ENCODE data around the gene PCED1B. TPM values are rescaled to one million over a fixed set of nuclear protein-coding genes. Genes with fewer than 3 reads are reported as not detected.
"Not testable (repeated sequence)": the region's sequence is repeated elsewhere in the genome, so short reads cannot be mapped to it uniquely, and the experiment has no call there.

The PCED1B gene
- total and polyA plus RNA-seq, 4 experiments from 2014 or later: 44.3 to 74.6 (median 47.8) TPM

DNA sequence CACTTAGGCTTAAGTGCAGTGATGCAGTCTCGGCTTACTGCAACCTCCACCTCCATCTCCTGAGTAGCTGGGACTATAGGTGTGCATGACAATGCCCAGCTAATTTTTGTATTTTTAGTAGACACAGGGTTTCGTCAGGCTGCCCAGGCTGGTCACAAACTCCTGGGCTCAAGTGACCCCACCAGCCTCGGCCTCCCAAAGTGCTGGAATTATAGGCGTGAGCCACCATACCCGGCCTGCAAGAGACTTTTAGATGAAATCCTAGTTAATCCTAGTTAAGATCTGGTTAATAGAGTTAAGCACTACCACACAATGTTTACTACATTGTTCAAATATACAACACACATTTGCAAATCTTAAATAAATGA lies 196.8 kb downstream of the PCED1B start:
- Mint-ChIP-seq H3K27me3 (no peaks in the 10 kb centered on the region), H3K36me3 (peaks cover 0 to 3% of the 10 kb centered on the region in 2 donors), H3K4me3 (peak overlapping the region; percentile 51 to 87 (median 74)), H3K9me3 (no peaks in the 10 kb centered on the region), H3K4me1 (peaks cover 33 to 61% (median 55%) of the 10 kb centered on the region in 4 donors), H3K27ac (peak overlapping the region; percentile 85 to 98 (median 92))
- intact Hi-C loops (cut with micrococcal nuclease): loop anchor here (1.0 to 5.0 kb wide), 2 partner anchors 39 to 60 kb away; no protein-coding TSS in a partner anchor
- Histone ChIP-seq H3K27ac (ENCODE audit: low read depth, low read length) (peak overlapping the region; percentile 55), H3K4me3 (ENCODE audit: low read length in 2 of 2) (peak overlapping the region in 1 of 2 donors; percentile 19), H3K9me3 (ENCODE audit: control insufficient read depth in 1 of 2, low read length in 2 of 2) (no peaks in the 10 kb centered on the region), H3K27me3 (ENCODE audit: insufficient read depth, low read length) (no peaks in the 10 kb centered on the region), H3K36me3 (ENCODE audit: insufficient read depth, low read length) (no peaks in the 10 kb centered on the region), H3K4me1 (ENCODE audit: insufficient read depth, low read length) (peaks cover 46% of the 10 kb centered on the region)
- ChIA-PET POLR2A (ENCODE audit: partially characterized antibody) (interaction anchor here (0.7 to 3.6 kb wide), 25 partner anchors 8 to 244 kb away, joined by 3 to 122 read pairs (median 6); partner anchors contain the start of genes AMIGO2 and PCED1B), CTCF (ENCODE audit: partially characterized antibody) (interaction anchor here (0.7 to 2.6 kb wide), 13 partner anchors 16 to 1151 kb away, joined by 3 to 19 read pairs (median 5); no protein-coding TSS in a partner anchor)
- no peak for DNase-seq

GRCh38 chr12:47276621-47277309 lies 197.3 kb downstream of the PCED1B start:
- peak; percentile 75 to 85 (median 81) for DNase-seq
- H3K4me1 ChIP-seq (ENCODE audit: insufficient read depth, low read length): peaks cover 44% of the 10 kb centered on the region
- H3K27ac ChIP-seq (ENCODE audit: low read depth, low read length): peak overlapping the region; percentile 55
- CTCF ChIA-PET (ENCODE audit: partially characterized antibody): interaction anchor here (0.6 to 2.6 kb wide), 14 partner anchors 16 to 689 kb away, joined by 3 to 19 read pairs (median 5); no protein-coding TSS in a partner anchor
- H3K27me3 ChIP-seq (ENCODE audit: insufficient read depth, low read length): no peaks in the 10 kb centered on the region
- H3K36me3 ChIP-seq (ENCODE audit: insufficient read depth, low read length): no peaks in the 10 kb centered on the region
- Mint-ChIP-seq H3K27me3 (no peaks in the 10 kb centered on the region), H3K36me3 (peaks cover 0 to 3% of the 10 kb centered on the region in 2 donors), H3K4me1 (peaks cover 32 to 59% (median 53%) of the 10 kb centered on the region in 4 donors), H3K4me3 (peak overlapping the region; percentile 51 to 87 (median 74)), H3K9me3 (no peaks in the 10 kb centered on the region), H3K27ac (peak overlapping the region; percentile 85 to 98 (median 92))
- no peaks in the 10 kb centered on the region for H3K9me3 ChIP-seq (ENCODE audit: control insufficient read depth in 1 of 2, low read length in 2 of 2)
- intact Hi-C loops (cut with micrococcal nuclease): loop anchor here (1.0 to 5.0 kb wide), 3 partner anchors 31 to 60 kb away; no protein-coding TSS in a partner anchor
- H3K4me3 ChIP-seq (ENCODE audit: low read length in 2 of 2): peak overlapping the region in 1 of 2 donors; percentile 19
- POLR2A ChIA-PET (ENCODE audit: partially characterized antibody): interaction anchor here (0.7 to 3.6 kb wide), 25 partner anchors 9 to 244 kb away, joined by 3 to 122 read pairs (median 6); partner anchors contain the start of genes AMIGO2 and PCED1B

- DNase-seq: no peak
- peaks cover 44% of the 10 kb centered on the region for H3K4me1 ChIP-seq (ENCODE audit: insufficient read depth, low read length)
- H3K27me3 Mint-ChIP-seq: no peaks in the 10 kb centered on the region
Observed at GRCh38 chr12:47277972-47278448, 198.6 kb downstream of the PCED1B start.

DNA sequence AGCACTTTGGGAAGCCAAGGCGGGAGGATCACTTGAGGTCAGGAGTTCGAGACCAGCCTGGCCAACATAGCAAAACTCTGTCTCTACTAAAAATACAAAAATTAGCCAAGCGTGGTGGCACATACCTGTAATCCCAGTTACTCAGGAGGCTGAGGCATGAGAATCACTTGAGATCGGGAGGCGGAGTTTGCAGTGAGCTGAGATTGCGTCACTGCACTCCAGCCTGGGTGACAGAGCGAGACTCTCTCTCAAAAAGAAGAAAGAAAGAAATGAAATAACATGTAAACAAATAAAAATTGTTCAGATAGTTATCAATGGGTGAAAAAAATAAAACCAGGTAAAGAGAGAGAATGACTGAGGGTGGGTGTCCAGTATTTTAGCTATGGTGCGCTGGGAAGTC lies 200.3 kb downstream of the PCED1B start:
- peaks cover 40% of the 10 kb centered on the region for H3K4me1 ChIP-seq (ENCODE audit: insufficient read depth, low read length)
- CTCF ChIA-PET (ENCODE audit: partially characterized antibody); H3K36me3 Mint-ChIP-seq; H3K27ac ChIP-seq (ENCODE audit: low read depth, low read length); H3K27me3 Mint-ChIP-seq; DNase-seq; H3K9me3 ChIP-seq (ENCODE audit: control insufficient read depth in 1 of 2, low read length in 2 of 2); H3K9me3 Mint-ChIP-seq; H3K36me3 ChIP-seq (ENCODE audit: insufficient read depth, low read length); H3K4me3 ChIP-seq (ENCODE audit: low read length in 2 of 2); H3K4me3 Mint-ChIP-seq; H3K27me3 ChIP-seq (ENCODE audit: insufficient read depth, low read length): not testable (repeated sequence)
- intact Hi-C loops (cut with micrococcal nuclease): loop anchor here (5.0 kb wide), 1 partner anchor 42 kb away; no protein-coding TSS in a partner anchor
- POLR2A ChIA-PET (ENCODE audit: partially characterized antibody): interaction anchor here (0.8 to 1.6 kb wide), 2 partner anchors 60 to 62 kb away, joined by 3 to 4 read pairs; no protein-coding TSS in a partner anchor
- Mint-ChIP-seq H3K27ac (peak overlapping the region in 1 of 7 donors; percentile 75), H3K4me1 (peaks cover 25 to 44% (median 36%) of the 10 kb centered on the region in 4 donors)

More at GRCh38 chr12:47277972-47278448, 198.6 kb downstream of the PCED1B start:
- intact Hi-C loops (cut with micrococcal nuclease): loop anchor here (1.0 to 5.0 kb wide), 2 partner anchors 29 to 41 kb away; no protein-coding TSS in a partner anchor
- Histone ChIP-seq H3K27ac (ENCODE audit: low read depth, low read length) (peak overlapping the region; percentile 55), H3K27me3 (ENCODE audit: insufficient read depth, low read length) (no peaks in the 10 kb centered on the region), H3K36me3 (ENCODE audit: insufficient read depth, low read length) (no peaks in the 10 kb centered on the region), H3K9me3 (ENCODE audit: control insufficient read depth in 1 of 2, low read length in 2 of 2) (no peaks in the 10 kb centered on the region), H3K4me3 (ENCODE audit: low read length in 2 of 2) (no peak overlapping the region)
- H3K9me3 Mint-ChIP-seq: peaks cover 0 to 2% (median 0%) of the 10 kb centered on the region in 8 donors
- peak overlapping the region in 4 of 8 donors; percentile 6 to 76 (median 56) for H3K4me3 Mint-ChIP-seq
- peaks cover 0 to 3% of the 10 kb centered on the region in 2 donors for H3K36me3 Mint-ChIP-seq
- H3K27ac Mint-ChIP-seq: peak overlapping the region; percentile 81 to 98 (median 89)
- CTCF ChIA-PET (ENCODE audit: partially characterized antibody): interaction anchor here (1.0 to 2.6 kb wide), 5 partner anchors 29 to 208 kb away, joined by 3 to 19 read pairs (median 6); no protein-coding TSS in a partner anchor
- peaks cover 29 to 60% (median 47%) of the 10 kb centered on the region in 4 donors for H3K4me1 Mint-ChIP-seq
- POLR2A ChIA-PET (ENCODE audit: partially characterized antibody): interaction anchor here (0.5 to 3.6 kb wide), 8 partner anchors 17 to 922 kb away, joined by 3 to 122 read pairs (median 12); no protein-coding TSS in a partner anchor

- CTCF ChIA-PET (ENCODE audit: partially characterized antibody): interaction anchor here (0.6 to 1.1 kb wide), 4 partner anchors 8 to 249 kb away, joined by 3 to 5 read pairs (median 4); no protein-coding TSS in a partner anchor
- H3K27me3 ChIP-seq (ENCODE audit: insufficient read depth, low read length): no peaks in the 10 kb centered on the region
- intact Hi-C loops (cut with micrococcal nuclease): no loop called here
Observed at GRCh38 chr12:47280543-47281300, 201.3 kb downstream of the PCED1B start.

GRCh38 chr12:47281667-47282171 lies 202.3 kb downstream of the PCED1B start:
- H3K4me1 ChIP-seq (ENCODE audit: insufficient read depth, low read length): peaks cover 20% of the 10 kb centered on the region
- ChIA-PET CTCF (ENCODE audit: partially characterized antibody) (interaction anchor here (0.5 to 1.6 kb wide), 5 partner anchors 9 to 116 kb away, joined by 3 to 5 read pairs (median 3); no protein-coding TSS in a partner anchor), POLR2A (ENCODE audit: partially characterized antibody) (interaction anchor here (0.9 to 1.6 kb wide), 2 partner anchors 64 to 1553 kb away, joined by 3 to 4 read pairs; no protein-coding TSS in a partner anchor)
- H3K4me3 ChIP-seq (ENCODE audit: low read length in 2 of 2): no peak overlapping the region
- intact Hi-C loops (cut with micrococcal nuclease): no loop called here
- no peaks in the 10 kb centered on the region for H3K9me3 ChIP-seq (ENCODE audit: control insufficient read depth in 1 of 2, low read length in 2 of 2)
- H3K27me3 ChIP-seq (ENCODE audit: insufficient read depth, low read length): no peaks in the 10 kb centered on the region
- DNase-seq: no peak
- no peak overlapping the region for H3K27ac ChIP-seq (ENCODE audit: low read depth, low read length)
- no peaks in the 10 kb centered on the region for H3K36me3 ChIP-seq (ENCODE audit: insufficient read depth, low read length)
- Mint-ChIP-seq H3K27me3 (no peaks in the 10 kb centered on the region), H3K36me3 (no peaks in the 10 kb centered on the region), H3K9me3 (peaks cover 0 to 3% (median 0%) of the 10 kb centered on the region in 8 donors), H3K27ac (no peak overlapping the region), H3K4me3 (no peak overlapping the region), H3K4me1 (peaks cover 13 to 24% (median 20%) of the 10 kb centered on the region in 4 donors)

More at GRCh38 chr12:47280543-47281300, 201.3 kb downstream of the PCED1B start:
- H3K9me3 ChIP-seq (ENCODE audit: control insufficient read depth in 1 of 2, low read length in 2 of 2): no peaks in the 10 kb centered on the region
- POLR2A ChIA-PET (ENCODE audit: partially characterized antibody): interaction anchor here (0.9 to 1.6 kb wide), 2 partner anchors 63 to 1552 kb away, joined by 3 to 4 read pairs; no protein-coding TSS in a partner anchor
- no peak overlapping the region for H3K27ac ChIP-seq (ENCODE audit: low read depth, low read length)
- Mint-ChIP-seq H3K9me3 (peaks cover 0 to 3% (median 0%) of the 10 kb centered on the region in 8 donors), H3K4me1 (peaks cover 18 to 34% (median 27%) of the 10 kb centered on the region in 4 donors), H3K27ac (peak overlapping the region in 1 of 7 donors; percentile 70), H3K36me3 (no peaks in the 10 kb centered on the region), H3K27me3 (no peaks in the 10 kb centered on the region), H3K4me3 (peak overlapping the region in 1 of 8 donors; percentile 33)
- no peak for DNase-seq
- H3K36me3 ChIP-seq (ENCODE audit: insufficient read depth, low read length): no peaks in the 10 kb centered on the region
- H3K4me1 ChIP-seq (ENCODE audit: insufficient read depth, low read length): peaks cover 30% of the 10 kb centered on the region
- H3K4me3 ChIP-seq (ENCODE audit: low read length in 2 of 2): no peak overlapping the region
